ENCODE data around the gene POU5F1.

POU5F1 gene

DNA sequence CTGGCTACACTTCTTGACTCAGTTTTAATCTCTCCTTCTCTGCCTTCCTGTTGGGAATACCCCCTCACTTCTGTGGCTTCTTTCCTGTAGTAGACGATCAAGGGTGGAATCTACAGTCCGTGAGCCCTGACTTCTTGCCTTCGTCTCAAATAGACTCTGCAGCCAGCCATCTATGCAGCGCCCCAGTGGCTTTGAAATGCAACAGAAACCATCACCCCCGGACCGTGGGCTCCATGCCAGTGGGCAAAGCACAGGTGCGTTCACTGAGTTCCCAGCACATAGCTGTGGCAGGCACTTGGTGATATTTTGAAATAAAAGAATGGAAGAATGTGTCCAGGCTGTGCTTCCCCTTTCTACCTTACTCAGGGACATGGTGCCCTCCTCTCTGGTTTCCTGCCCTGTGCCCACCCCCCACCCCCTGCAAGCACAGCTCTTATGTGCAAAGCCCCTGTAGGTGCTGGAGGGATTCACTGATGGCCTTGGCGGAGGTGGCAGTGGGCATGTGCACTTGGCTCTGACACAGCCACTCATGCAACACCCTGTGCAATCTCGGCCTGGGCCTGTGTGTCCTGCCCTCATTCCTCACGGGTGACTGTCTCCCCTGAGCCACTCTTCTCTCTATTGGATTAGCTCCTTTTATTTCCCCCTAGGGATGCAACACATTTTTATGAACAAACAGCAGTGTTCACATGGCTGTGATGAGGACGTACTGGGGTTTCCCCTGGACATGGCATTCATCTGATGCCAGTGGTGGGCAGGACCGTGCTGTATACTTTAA, 44.7 kb downstream of the POU5F1 start:
- no peaks in the 10 kb centered on the region for H3K27me3 ChIP-seq
- peaks cover 0 to 33% (median 22%) of the 10 kb centered on the region in 4 donors for H3K4me1 ChIP-seq
- no peak for DNase-seq
- TF ChIP-seq, protein P1, sequence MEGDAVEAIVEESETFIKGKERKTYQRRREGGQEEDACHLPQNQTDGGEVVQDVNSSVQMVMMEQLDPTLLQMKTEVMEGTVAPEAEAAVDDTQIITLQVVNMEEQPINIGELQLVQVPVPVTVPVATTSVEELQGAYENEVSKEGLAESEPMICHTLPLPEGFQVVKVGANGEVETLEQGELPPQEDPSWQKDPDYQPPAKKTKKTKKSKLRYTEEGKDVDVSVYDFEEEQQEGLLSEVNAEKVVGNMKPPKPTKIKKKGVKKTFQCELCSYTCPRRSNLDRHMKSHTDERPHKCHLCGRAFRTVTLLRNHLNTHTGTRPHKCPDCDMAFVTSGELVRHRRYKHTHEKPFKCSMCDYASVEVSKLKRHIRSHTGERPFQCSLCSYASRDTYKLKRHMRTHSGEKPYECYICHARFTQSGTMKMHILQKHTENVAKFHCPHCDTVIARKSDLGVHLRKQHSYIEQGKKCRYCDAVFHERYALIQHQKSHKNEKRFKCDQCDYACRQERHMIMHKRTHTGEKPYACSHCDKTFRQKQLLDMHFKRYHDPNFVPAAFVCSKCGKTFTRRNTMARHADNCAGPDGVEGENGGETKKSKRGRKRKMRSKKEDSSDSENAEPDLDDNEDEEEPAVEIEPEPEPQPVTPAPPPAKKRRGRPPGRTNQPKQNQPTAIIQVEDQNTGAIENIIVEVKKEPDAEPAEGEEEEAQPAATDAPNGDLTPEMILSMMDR (IDR thresholded peaks at IDR 0.05), result no peak
- no peak overlapping the region for H3K4me3 ChIP-seq
- H3K36me3 ChIP-seq, result no peaks in the 10 kb centered on the region
- intact Hi-C loops (cut with DNase I; ENCODE audit: low total_unique reads), result no loop called here
- H3K9me3 ChIP-seq, result no peaks in the 10 kb centered on the region
- no peak overlapping the region for H3K27ac ChIP-seq

DNA sequence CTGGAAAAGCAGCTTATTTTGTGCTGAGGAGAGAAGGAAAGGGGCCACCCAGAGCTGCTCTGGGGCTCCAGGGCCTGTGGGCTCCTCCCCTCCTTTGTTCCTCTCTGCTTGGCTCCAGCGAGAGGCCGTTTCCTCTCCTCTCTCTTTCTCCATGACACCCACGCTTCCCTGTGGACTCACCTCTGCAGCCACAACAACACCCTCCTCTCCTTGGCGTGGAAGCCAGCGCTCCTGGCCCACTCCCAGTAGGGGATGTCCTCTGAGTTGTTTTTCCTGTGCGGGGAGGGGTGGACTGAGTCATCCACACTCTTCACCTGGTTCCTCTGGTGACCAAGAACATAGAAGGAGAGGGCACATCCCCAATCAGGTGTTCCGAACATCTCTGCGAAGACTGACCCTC, 45.3 kb downstream of the POU5F1 start:
- H3K4me3 ChIP-seq, result no peak overlapping the region
- TF ChIP-seq, protein P1 (IDR thresholded peaks at IDR 0.05), result no peak
- no peak for DNase-seq
- intact Hi-C loops (cut with DNase I; ENCODE audit: low total_unique reads), result no loop called here
- no peak overlapping the region for H3K27ac ChIP-seq
- peaks cover 0 to 33% (median 22%) of the 10 kb centered on the region in 4 donors for H3K4me1 ChIP-seq
- H3K9me3 ChIP-seq, result no peaks in the 10 kb centered on the region
- no peaks in the 10 kb centered on the region for H3K27me3 ChIP-seq
- no peaks in the 10 kb centered on the region for H3K36me3 ChIP-seq

DNA sequence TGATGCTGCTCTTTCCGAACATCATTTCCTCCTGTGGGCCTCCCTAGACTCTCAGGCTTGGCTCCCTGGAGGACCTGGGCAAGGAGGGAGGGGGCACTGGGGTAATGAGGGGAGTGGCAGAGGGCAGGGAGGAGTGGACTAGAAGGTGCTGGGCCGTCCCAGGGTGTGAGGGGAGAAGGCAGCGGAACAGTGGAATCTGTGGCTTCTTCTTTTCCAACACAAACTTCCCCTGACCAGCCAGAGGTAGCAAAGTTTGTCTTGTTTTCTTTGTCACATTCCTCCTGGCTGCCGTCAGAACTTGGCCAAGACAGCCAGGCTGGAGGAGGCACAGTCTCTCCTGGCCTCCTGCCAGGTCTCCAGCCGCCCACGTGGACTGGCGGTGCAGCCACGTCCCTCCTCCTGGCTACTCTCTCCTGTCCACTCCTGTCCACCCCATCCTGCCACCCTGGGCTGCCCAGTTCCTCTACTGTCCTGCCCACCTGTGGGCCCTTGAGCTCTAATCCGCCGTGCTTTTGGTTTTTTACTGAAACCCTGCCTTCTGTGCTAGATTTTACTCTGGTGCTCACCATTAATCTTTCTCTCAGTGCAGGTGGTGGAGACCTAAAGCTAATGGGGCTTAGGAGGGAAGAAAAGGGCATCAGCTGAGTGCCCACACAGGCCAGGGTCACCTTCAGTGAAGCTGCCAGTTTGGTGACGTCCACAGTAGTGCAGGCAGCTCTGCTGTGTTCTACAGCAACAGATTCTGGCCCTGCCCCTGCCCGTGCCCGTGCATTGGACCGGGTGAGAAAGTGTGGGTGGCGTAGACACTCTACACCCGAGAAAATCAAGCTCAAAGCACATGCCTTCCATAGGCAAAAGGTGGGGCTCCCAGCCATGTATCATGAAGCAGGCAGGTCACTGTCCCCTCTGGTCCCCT, 47.4 kb downstream of the POU5F1 start:
- no peaks in the 10 kb centered on the region for H3K36me3 ChIP-seq
- peaks cover 0 to 30% (median 21%) of the 10 kb centered on the region in 4 donors for H3K4me1 ChIP-seq
- intact Hi-C loops (cut with DNase I; ENCODE audit: low total_unique reads), result no loop called here
- no peaks in the 10 kb centered on the region for H3K27me3 ChIP-seq
- H3K27ac ChIP-seq, result peak overlapping the region; percentile 55 to 63
- H3K9me3 ChIP-seq, result no peaks in the 10 kb centered on the region
- DNase-seq, result peak; percentile 57 to 92
- no peak overlapping the region for H3K4me3 ChIP-seq
- TF ChIP-seq, protein P1 (IDR thresholded peaks at IDR 0.05), result no peak

DNA sequence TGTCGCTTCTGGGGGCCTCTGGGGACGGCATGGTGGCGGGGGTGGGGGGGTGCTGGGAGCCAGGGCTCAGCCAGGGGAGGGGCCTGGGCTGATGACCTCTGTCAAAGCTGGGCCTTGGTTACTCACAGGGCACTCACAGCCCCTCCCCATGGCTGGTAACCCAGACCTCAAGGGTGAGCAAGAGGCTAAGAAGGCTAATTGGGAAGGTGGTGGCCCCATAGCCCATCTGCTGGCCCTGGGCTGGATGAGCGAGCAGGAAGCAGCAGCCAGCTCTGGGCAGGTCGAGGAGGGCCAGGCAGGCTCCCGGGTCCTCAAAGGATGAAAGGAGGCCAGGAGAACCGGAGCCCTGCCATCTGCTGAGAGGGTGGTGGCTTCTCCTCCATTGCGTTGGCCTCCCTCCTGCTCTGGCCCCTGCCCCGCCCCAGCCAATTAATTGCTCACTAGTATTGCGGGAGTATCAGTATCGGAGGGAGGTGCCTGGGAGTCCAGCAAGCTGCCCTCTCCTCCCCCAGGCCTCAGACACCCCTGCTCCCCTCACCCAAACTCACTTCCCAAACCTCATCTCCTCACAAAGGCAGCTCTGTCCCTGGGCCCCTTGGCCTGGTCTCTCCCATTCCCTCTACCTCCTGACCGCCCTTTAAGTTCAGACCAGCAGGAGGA, 49.2 kb downstream of the POU5F1 start:
- Histone ChIP-seq H3K27me3 (no peaks in the 10 kb centered on the region), H3K27ac (no peak overlapping the region), H3K36me3 (no peaks in the 10 kb centered on the region), H3K4me3 (no peak overlapping the region), H3K4me1 (peaks cover 0 to 48% (median 30%) of the 10 kb centered on the region in 4 donors), H3K9me3 (no peaks in the 10 kb centered on the region)
- no peak for DNase-seq
- TF ChIP-seq, protein P1 (IDR thresholded peaks at IDR 0.05), result no peak
- intact Hi-C loops (cut with DNase I; ENCODE audit: low total_unique reads), result no loop called here

DNA sequence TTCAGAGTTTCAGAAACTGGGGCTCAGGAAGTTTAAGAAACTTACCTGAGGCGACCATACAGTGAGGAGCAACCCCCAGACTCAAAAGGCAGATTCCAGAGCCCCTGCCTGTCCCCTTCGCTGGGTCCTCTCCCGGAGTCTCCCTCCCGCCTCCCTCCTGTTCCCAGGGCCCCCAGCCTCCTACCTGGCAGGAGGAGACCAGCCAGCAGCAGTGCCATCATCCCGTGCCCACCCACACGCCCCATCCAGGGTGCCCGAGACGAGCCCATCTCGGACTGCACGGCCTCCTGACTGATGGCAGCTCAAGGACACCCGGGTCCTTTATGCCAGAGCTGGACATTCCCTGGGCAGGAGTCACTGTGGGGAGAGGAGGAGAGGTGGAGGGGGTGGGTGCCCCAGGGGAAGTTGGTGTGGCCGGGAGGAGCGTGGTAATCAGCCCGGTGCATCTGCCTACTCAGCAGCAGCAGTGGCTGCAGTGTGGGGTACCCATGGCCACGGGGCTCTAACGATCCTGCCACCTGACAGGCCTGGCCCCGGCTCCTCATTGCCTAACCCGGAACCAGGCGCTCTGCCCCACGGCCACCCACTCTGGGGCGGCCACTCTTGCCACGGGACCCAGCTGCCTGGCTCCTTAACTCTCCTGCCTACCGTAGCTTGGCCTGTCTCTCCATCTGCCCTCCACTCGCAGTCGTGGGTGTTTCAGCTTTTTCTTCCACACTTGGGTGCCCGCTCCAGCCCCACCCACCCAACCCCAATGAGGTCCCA, 50.1 kb downstream of the POU5F1 start, which contains the start of gene CDSN:
Gene CDSN (minus strand): TSS at position 296 of the 765 bp plus-strand sequence. CDS start 27 bp downstream, at position 269.
- TF ChIP-seq, protein P1 (IDR thresholded peaks at IDR 0.05), result no peak
- no peak for DNase-seq
- Histone ChIP-seq H3K36me3 (no peaks in the 10 kb centered on the region), H3K9me3 (no peaks in the 10 kb centered on the region), H3K4me1 (peaks cover 0 to 51% (median 37%) of the 10 kb centered on the region in 4 donors), H3K27ac (no peak within 1 kb of the TSS), H3K27me3 (no peaks in the 10 kb centered on the region), H3K4me3 (no peak within 1 kb of the TSS)
- intact Hi-C loops (cut with DNase I; ENCODE audit: low total_unique reads), result no loop called here

All from tibial artery (tissue), 4 donors.